GM23248 (cell line): ENCODE results near the gene ETV7. TPM values are rescaled to one million over a fixed set of nuclear protein-coding genes. Genes with fewer than 3 reads are reported as not detected.

Experiments used
- DNase-seq: peaks from one replicate; pipeline ENCODE4 v3.0.0-alpha.2; 2015
- H2AFZ ChIP-seq: fragments of 200-600 bp; sonication (generic); 2 replicates; pipeline ENCODE4 v1.6.1; 2016; ENCODE audit warnings: antibody characterized with exemption
- H3F3A ChIP-seq: fragments of 200-600 bp; sonication (generic); 2 replicates; pipeline ENCODE4 v1.6.1; 2016; ENCODE audit warnings: mild to moderate bottlenecking, antibody characterized with exemption, mixed run types; ENCODE audit not compliant: insufficient read depth
- H3K27ac ChIP-seq: fragments of 200-600 bp; sonication (generic); 2 replicates; pipeline ENCODE4 v1.5.1; 2016; ENCODE audit warnings: mild to moderate bottlenecking
- H3K27me3 ChIP-seq: fragments of 200-600 bp; sonication (generic); replicated peaks from 2 replicates; pipeline ENCODE4 v1.6.1; 2016; ENCODE audit warnings: mild to moderate bottlenecking; ENCODE audit not compliant: insufficient read depth
- H3K36me3 ChIP-seq: fragments of 200-600 bp; sonication (generic); 2 replicates; pipeline ENCODE4 v1.6.1; 2016; ENCODE audit warnings: low read depth, mild to moderate bottlenecking
- H3K4me1 ChIP-seq: fragments of 200-600 bp; sonication (generic); 2 replicates; pipeline ENCODE4 v1.6.1; 2016; ENCODE audit warnings: mild to moderate bottlenecking; ENCODE audit not compliant: insufficient read depth
- H3K4me2 ChIP-seq: fragments of 200-600 bp; sonication (generic); one replicate; pipeline ENCODE4 v1.6.1; 2016; ENCODE audit warnings: mild to moderate bottlenecking; ENCODE audit not compliant: unreplicated experiment
- H3K4me3 ChIP-seq: fragments of 200-600 bp; sonication (generic); 2 replicates; pipeline ENCODE4 v1.5.1; 2016; ENCODE audit warnings: mild to moderate bottlenecking
- H3K79me2 ChIP-seq: fragments of 200-600 bp; sonication (generic); 2 replicates; pipeline ENCODE4 v1.6.1; 2016; ENCODE audit warnings: mild to moderate bottlenecking; ENCODE audit not compliant: insufficient read depth
- H3K9ac ChIP-seq: fragments of 200-600 bp; sonication (generic); 2 replicates; pipeline ENCODE4 v1.6.1; 2016; ENCODE audit warnings: mild to moderate bottlenecking
- H3K9me2 ChIP-seq: fragments of 200-600 bp; sonication (generic); 2 replicates; pipeline ENCODE4 v1.6.1; 2016; ENCODE audit warnings: mixed run types, mild to moderate bottlenecking, moderate library complexity; ENCODE audit not compliant: insufficient read depth
- H3K9me3 ChIP-seq: fragments of 200-600 bp; sonication (generic); one replicate; pipeline ENCODE4 v1.6.1; 2017; ENCODE audit warnings: low read depth
- H4K20me1 ChIP-seq: fragments of 200-600 bp; sonication (generic); 2 replicates; pipeline ENCODE4 v1.6.0; 2016; ENCODE audit not compliant: insufficient read depth
- EZH2 ChIP-seq: fragments of 200-600 bp; sonication (generic); IDR thresholded peaks from 2 replicates; pipeline ENCODE4 v1.6.1; 2018; ENCODE audit warnings: antibody characterized with exemption, mild to moderate bottlenecking; ENCODE audit not compliant: insufficient read depth, poor library complexity, severe bottlenecking
- EZH2phosphoT487 ChIP-seq: fragments of 200-600 bp; sonication (generic); IDR thresholded peaks from 2 replicates; pipeline ENCODE4 v1.6.1; 2018; ENCODE audit warnings: antibody characterized with exemption, moderate library complexity, mild to moderate bottlenecking, low read depth; ENCODE audit not compliant: insufficient read depth
- WGBS, 2 experiments: methylation state at CpG; one replicate each; pipeline ENCODE4 v1.1.6; 2015 to 2017; ENCODE audit warnings: low lambda C conversion rate in 2 of 2, low coverage in 1 of 2; ENCODE audit errors: missing lambda C conversion rate in 2 of 2; 5-methylcytosine and 5-hydroxymethylcytosine counted together
- in situ Hi-C: fragments of 300-500 bp; cut with MboI; formaldehyde crosslinking; loops from 2 replicates; pipeline ENCODE4 v1.15.0; 2020
- polyA plus RNA-seq: library from polyadenylated mRNA; unstranded; fragments of >200 nt; fragmentation: Nextera tagmentation; extraction: Ambion mirVana; gene quantifications from 2 replicates; pipeline ENCODE4 v1.2.1, GENCODE V29; 2016
- total RNA-seq: library from RNA; depleted of rRNA; stranded (reverse); fragments of >200 nt; shearing (Covaris generic); gene quantifications from 2 replicates; pipeline ENCODE4 v1.2.3, GENCODE V29; 2014

The ETV7 gene
- total and polyA plus RNA-seq, 2 experiments from 2014 or later: 0.32 to 0.70 TPM

DNA sequence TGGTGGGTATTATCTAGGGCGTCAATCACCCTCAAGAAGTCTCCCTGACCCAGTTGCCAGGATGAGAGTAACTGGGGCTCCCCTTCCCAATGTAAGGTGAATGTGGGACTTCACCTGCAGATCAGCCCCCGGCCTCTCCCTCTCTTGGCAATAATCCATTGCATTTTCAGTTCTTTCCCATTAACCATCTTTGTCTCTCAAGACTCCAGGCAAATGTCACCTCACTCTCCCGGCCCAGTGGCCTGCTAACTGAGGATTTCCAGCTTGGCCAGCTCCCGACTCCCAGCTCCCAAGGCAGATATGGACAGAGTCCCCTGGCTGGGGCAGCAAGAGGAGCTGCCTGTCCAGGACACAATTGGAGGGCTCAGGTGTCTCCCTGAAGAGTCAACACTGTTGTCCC, 7.3 kb downstream of the ETV7 start:
- Histone ChIP-seq H3K27me3 (no peaks in the 10 kb centered on the region), H3K9me3 (no peaks in the 10 kb centered on the region), H3K9me2 (no peaks in the 10 kb centered on the region), H3K27ac (no peak overlapping the region), H3F3A (no peaks in the 10 kb centered on the region), H3K79me2 (no peaks in the 10 kb centered on the region), H4K20me1 (no peaks in the 10 kb centered on the region), H3K4me3 (no peak overlapping the region), H3K9ac (no peak overlapping the region), H3K36me3 (no peaks in the 10 kb centered on the region), H3K4me2 (no peak overlapping the region), H2AFZ (no peak overlapping the region), H3K4me1 (no peaks in the 10 kb centered on the region; the same call in 1 of the 2 replicates)
- in situ Hi-C loops: no loop called here
- no peak for DNase-seq
- WGBS, 2 experiments: 80 to 82% methylated on average over 4 of the region's 4 CpGs
- TF ChIP-seq EZH2phosphoT487: no peak
- no peak for TF ChIP-seq EZH2

DNA sequence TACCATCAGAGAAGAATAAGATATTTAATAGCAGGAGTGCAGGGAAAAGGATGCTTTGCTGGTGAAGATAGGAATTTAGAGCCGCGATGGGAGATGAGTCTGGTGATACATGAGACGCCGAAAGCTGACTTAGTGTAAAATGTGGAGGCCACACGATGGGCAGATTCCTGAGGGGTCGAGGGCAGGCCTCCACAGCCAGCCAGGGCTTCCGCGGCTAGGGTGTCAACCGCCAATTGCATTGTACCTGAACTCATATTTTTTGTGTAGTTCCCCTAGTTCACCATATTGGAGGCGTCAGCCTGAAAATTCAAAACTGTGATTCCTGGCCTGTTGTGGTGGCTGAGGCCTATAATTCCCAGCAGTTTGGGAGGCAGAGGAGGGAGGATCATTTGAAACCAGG, 8.5 kb downstream of the ETV7 start:
- TF ChIP-seq EZH2phosphoT487: no peak
- no peak for TF ChIP-seq EZH2
- H2AFZ ChIP-seq: no peak overlapping the region
- no peak overlapping the region for H3K4me3 ChIP-seq
- no peaks in the 10 kb centered on the region for H3K79me2 ChIP-seq
- WGBS, 2 experiments: 91 to 92% methylated on average over 10 of the region's 10 CpGs
- H3K36me3 ChIP-seq: no peaks in the 10 kb centered on the region
- H4K20me1 ChIP-seq: no peaks in the 10 kb centered on the region
- no peaks in the 10 kb centered on the region for H3F3A ChIP-seq
- no peak for DNase-seq
- H3K9me2 ChIP-seq: no peaks in the 10 kb centered on the region
- in situ Hi-C loops: no loop called here
- no peaks in the 10 kb centered on the region for H3K27me3 ChIP-seq
- H3K27ac ChIP-seq: no peak overlapping the region
- no peak overlapping the region for H3K9ac ChIP-seq
- H3K4me1 ChIP-seq: no peaks in the 10 kb centered on the region; the same call in 1 of the 2 replicates
- no peaks in the 10 kb centered on the region for H3K9me3 ChIP-seq
- H3K4me2 ChIP-seq: no peak overlapping the region

DNA sequence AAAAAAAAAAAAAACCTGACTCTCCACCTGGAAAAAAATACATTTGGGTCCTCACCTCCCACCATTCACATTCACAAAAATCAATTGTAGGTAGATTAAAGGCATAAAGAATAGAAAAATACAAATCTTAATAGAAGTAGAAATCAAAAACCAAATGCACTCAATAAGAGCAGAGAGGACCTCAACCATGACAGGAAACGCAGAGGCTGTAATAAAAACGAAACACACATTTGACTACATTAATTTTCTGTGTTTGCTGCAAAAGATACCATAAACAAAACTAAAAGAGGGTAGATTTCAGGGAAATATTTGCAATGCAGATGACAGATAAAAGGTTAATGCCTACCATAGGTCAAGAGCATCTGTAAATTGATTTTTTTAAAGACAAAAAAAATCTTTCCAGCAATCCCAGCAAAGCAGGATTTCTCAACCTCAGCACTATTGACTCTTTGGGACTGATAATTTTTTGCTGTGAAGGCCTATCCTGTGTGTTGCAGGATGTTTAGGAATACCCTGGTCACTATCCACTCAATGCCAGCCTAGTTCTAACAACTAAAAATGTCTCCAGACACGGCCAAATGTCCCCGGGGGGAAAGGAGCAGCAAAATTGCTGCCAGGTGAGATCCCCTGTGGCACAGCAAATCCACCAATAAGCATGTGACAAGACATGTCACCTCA, 9.1 kb downstream of the ETV7 start:
- Histone ChIP-seq H3K9ac (no peak overlapping the region), H3K4me3 (no peak overlapping the region), H3K4me1 (no peaks in the 10 kb centered on the region; the same call in 1 of the 2 replicates), H3K9me3 (no peaks in the 10 kb centered on the region), H3K36me3 (no peaks in the 10 kb centered on the region), H3K27me3 (no peaks in the 10 kb centered on the region), H4K20me1 (no peaks in the 10 kb centered on the region), H2AFZ (no peak overlapping the region), H3K4me2 (no peak overlapping the region), H3K79me2 (no peaks in the 10 kb centered on the region), H3F3A (no peaks in the 10 kb centered on the region), H3K9me2 (no peaks in the 10 kb centered on the region), H3K27ac (no peak overlapping the region)
- in situ Hi-C loops: no loop called here
- WGBS, 2 experiments: 94 to 98% methylated on average over 4 of the region's 4 CpGs
- no peak for DNase-seq
- TF ChIP-seq EZH2phosphoT487 (no peak), EZH2 (no peak)

DNA sequence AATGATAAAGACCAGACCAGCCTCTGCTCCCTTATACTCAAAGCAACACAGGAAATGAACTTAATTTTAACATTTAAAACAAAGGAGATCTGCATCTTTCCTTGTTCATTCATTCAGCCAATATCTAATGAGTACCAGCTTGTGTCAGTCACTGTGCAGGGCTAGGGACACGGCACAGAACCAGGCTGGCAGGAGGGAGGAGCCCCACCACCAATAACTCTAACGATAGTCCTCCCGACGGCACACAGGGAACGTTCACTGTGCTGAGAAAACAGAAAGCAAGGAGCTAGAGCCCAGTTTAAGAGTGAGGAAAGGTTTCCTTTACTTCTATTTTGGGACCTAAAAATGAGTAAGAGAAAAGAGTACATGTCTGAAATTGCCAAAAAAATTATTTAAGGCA, 9.9 kb downstream of the ETV7 start:
- H3K9ac ChIP-seq: no peak overlapping the region
- H3F3A ChIP-seq: no peaks in the 10 kb centered on the region
- H3K4me3 ChIP-seq: peak overlapping the region; percentile 36; the same call in 1 of the 2 replicates
- no peaks in the 10 kb centered on the region for H4K20me1 ChIP-seq
- H3K36me3 ChIP-seq: no peaks in the 10 kb centered on the region
- no peaks in the 10 kb centered on the region for H3K79me2 ChIP-seq
- H3K4me1 ChIP-seq: no peaks in the 10 kb centered on the region; the same call in 1 of the 2 replicates
- peak overlapping the region; percentile 76 for H2AFZ ChIP-seq
- H3K4me2 ChIP-seq: no peak overlapping the region
- DNase-seq: no peak
- no peaks in the 10 kb centered on the region for H3K27me3 ChIP-seq
- in situ Hi-C loops: no loop called here
- no peaks in the 10 kb centered on the region for H3K9me2 ChIP-seq
- WGBS, 2 experiments: 6 to 9% methylated on average over 5 of the region's 5 CpGs
- TF ChIP-seq EZH2phosphoT487 (no peak), EZH2 (no peak)
- no peaks in the 10 kb centered on the region for H3K9me3 ChIP-seq
- no peak overlapping the region for H3K27ac ChIP-seq
